Mesendoderm (in vitro differentiated cells): ENCODE results near the gene LNX2.

Source experiments
- DNase-seq: peaks from one replicate; pipeline ENCODE4 v3.0.0; 2013
- H2AK5ac ChIP-seq: 2 replicates; pipeline ENCODE4 v1.6.1; 2013; ENCODE audit warnings: low read length, inconsistent platforms
- H2BK120ac ChIP-seq: 2 replicates; pipeline ENCODE4 v1.6.1; 2013; ENCODE audit warnings: low read depth, mild to moderate bottlenecking, low read length, moderate library complexity, mixed read lengths
- H2BK15ac ChIP-seq: replicated peaks from 2 replicates; pipeline ENCODE4 v1.6.1; 2013; ENCODE audit warnings: low read depth, mild to moderate bottlenecking, moderate library complexity
- H2BK5ac ChIP-seq: 2 replicates; pipeline ENCODE4 v1.6.1; 2013; ENCODE audit warnings: low read length, inconsistent platforms
- H3K18ac ChIP-seq: 2 replicates; pipeline ENCODE4 v1.6.1; 2013; ENCODE audit warnings: mild to moderate bottlenecking, low read length, mixed read lengths
- H3K23ac ChIP-seq: one replicate; pipeline ENCODE4 v1.6.1; 2013; ENCODE audit warnings: low read length
- H3K27ac ChIP-seq: 2 replicates; pipeline ENCODE4 v1.5.1; 2013; ENCODE audit warnings: low read depth, mild to moderate bottlenecking, inconsistent platforms, low read length, moderate library complexity
- H3K27me3 ChIP-seq: 2 replicates; pipeline ENCODE4 v1.6.1; 2013; ENCODE audit warnings: low read length, control low read depth, mild to moderate bottlenecking, inconsistent platforms; ENCODE audit not compliant: insufficient read depth, poor library complexity
- H3K36me3 ChIP-seq: 2 replicates; pipeline ENCODE4 v1.6.1; 2013; ENCODE audit warnings: low read length, inconsistent platforms; ENCODE audit not compliant: control insufficient read depth, insufficient read depth
- H3K4ac ChIP-seq: one replicate; pipeline ENCODE4 v1.6.1; 2013; ENCODE audit warnings: low read depth, mild to moderate bottlenecking, low read length, moderate library complexity
- H3K4me1 ChIP-seq: 2 replicates; pipeline ENCODE4 v1.6.1; 2013; ENCODE audit warnings: low read depth, low read length, inconsistent platforms; ENCODE audit not compliant: control insufficient read depth
- H3K4me2 ChIP-seq: 2 replicates; pipeline ENCODE4 v1.6.1; 2013; ENCODE audit warnings: low read length
- H3K4me3 ChIP-seq: 2 replicates; pipeline ENCODE4 v1.5.1; 2013; ENCODE audit warnings: mild to moderate bottlenecking, low read length
- H3K56ac ChIP-seq: one replicate; pipeline ENCODE4 v1.6.1; 2013; ENCODE audit warnings: low read length
- H3K79me1 ChIP-seq: 2 replicates; pipeline ENCODE4 v1.6.1; 2013; ENCODE audit warnings: low read length, inconsistent platforms
- H3K79me2 ChIP-seq: 2 replicates; pipeline ENCODE4 v1.6.1; 2013; ENCODE audit warnings: mild to moderate bottlenecking, low read length; ENCODE audit not compliant: control insufficient read depth, insufficient read depth
- H3K9ac ChIP-seq: 2 replicates; pipeline ENCODE4 v1.6.1; 2013; ENCODE audit warnings: low read length, inconsistent platforms
- H4K5ac ChIP-seq: one replicate; pipeline ENCODE4 v1.6.1; 2013; ENCODE audit warnings: low read length
- H4K8ac ChIP-seq: one replicate; pipeline ENCODE4 v1.6.1; 2013; ENCODE audit warnings: low read depth, mild to moderate bottlenecking, control low read depth, low read length, moderate library complexity
- WGBS: extraction: QIAGEN DNeasy Blood & Tissue Kit; methylation state at CpG from one replicate; pipeline ENCODE4 v1.1.7; 2013; ENCODE audit warnings: low lambda C conversion rate, missing lambda C conversion rate; ENCODE audit not compliant: insufficient coverage; ENCODE audit errors: extremely low coverage; 5-methylcytosine and 5-hydroxymethylcytosine counted together

LNX2 gene

DNA sequence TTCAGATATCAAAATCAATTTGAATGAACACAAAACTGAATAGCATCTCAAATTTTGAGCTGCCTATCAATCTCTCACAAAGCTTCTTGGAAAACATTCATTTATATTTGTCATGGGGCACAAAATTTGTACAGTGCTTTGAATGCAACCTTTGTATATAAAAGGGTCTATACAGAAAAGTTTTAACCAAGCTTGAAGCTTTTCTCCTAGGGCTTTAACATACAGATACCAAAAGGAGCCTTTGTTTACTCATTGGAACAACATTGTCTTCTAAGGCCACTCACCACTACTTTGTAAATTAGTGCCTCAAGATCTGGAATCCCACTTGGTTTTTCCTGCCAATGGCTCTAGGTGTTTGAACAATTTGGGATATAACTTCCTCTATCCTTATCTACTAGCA lies 21.2 kb downstream of the LNX2 start:
- Histone ChIP-seq H3K18ac (no peak overlapping the region), H2BK120ac (no peak overlapping the region), H3K36me3 (no peaks in the 10 kb centered on the region), H3K4me1 (peaks cover 13% of the 10 kb centered on the region), H2AK5ac (no peak overlapping the region), H3K27ac (no peak overlapping the region), H3K79me2 (peaks cover 16% of the 10 kb centered on the region), H3K56ac (no peak overlapping the region), H3K4me2 (no peak overlapping the region), H4K5ac (no peak overlapping the region), H4K8ac (no peak overlapping the region), H2BK15ac (no peak overlapping the region), H3K23ac (no peak overlapping the region), H3K27me3 (no peaks in the 10 kb centered on the region), H3K79me1 (peaks cover 16% of the 10 kb centered on the region), H3K4me3 (no peak overlapping the region), H3K4ac (no peak overlapping the region), H2BK5ac (no peak overlapping the region), H3K9ac (no peak overlapping the region)
- DNase-seq: no peak

- H2BK120ac ChIP-seq: no peak overlapping the region
- no peak overlapping the region for H2AK5ac ChIP-seq
- no peak overlapping the region for H3K9ac ChIP-seq
- peaks cover 14% of the 10 kb centered on the region for H3K79me1 ChIP-seq
- no peak overlapping the region for H3K4me3 ChIP-seq
- no peak overlapping the region for H2BK15ac ChIP-seq
- no peaks in the 10 kb centered on the region for H3K27me3 ChIP-seq
- H3K27ac ChIP-seq: no peak overlapping the region
- peaks cover 10% of the 10 kb centered on the region for H3K79me2 ChIP-seq
- H3K56ac ChIP-seq: no peak overlapping the region
- H3K4ac ChIP-seq: no peak overlapping the region
- no peak overlapping the region for H4K5ac ChIP-seq
- no peak for DNase-seq
- H3K18ac ChIP-seq: no peak overlapping the region
- peaks cover 9% of the 10 kb centered on the region for H3K4me1 ChIP-seq
- no peak overlapping the region for H2BK5ac ChIP-seq
- WGBS: no CpG with 5 or more reads among the region's 2 CpGs
- H4K8ac ChIP-seq: no peak overlapping the region
- no peak overlapping the region for H3K23ac ChIP-seq
- no peaks in the 10 kb centered on the region for H3K36me3 ChIP-seq
- H3K4me2 ChIP-seq: no peak overlapping the region
Measured at GRCh38 chr13:27595055-27595811, 25.1 kb downstream of the LNX2 start.

GRCh38 chr13:27593267-27593666 lies 27.1 kb downstream of the LNX2 start:
- H2BK120ac ChIP-seq: no peak overlapping the region
- no peak overlapping the region for H3K56ac ChIP-seq
- H3K27me3 ChIP-seq: no peaks in the 10 kb centered on the region
- H3K79me2 ChIP-seq: peaks cover 10% of the 10 kb centered on the region
- DNase-seq: no peak
- no peak overlapping the region for H3K4me3 ChIP-seq
- no peak overlapping the region for H2BK5ac ChIP-seq
- H3K79me1 ChIP-seq: peaks cover 14% of the 10 kb centered on the region
- H3K4me2 ChIP-seq: no peak overlapping the region
- no peak overlapping the region for H2AK5ac ChIP-seq
- H4K5ac ChIP-seq: no peak overlapping the region
- 100% methylated on average over 1 of the region's 3 CpGs for WGBS
- no peak overlapping the region for H3K9ac ChIP-seq
- no peak overlapping the region for H3K23ac ChIP-seq
- no peak overlapping the region for H3K18ac ChIP-seq
- peaks cover 7% of the 10 kb centered on the region for H3K4me1 ChIP-seq
- H4K8ac ChIP-seq: no peak overlapping the region
- no peak overlapping the region for H2BK15ac ChIP-seq
- no peak overlapping the region for H3K4ac ChIP-seq
- H3K27ac ChIP-seq: no peak overlapping the region
- no peaks in the 10 kb centered on the region for H3K36me3 ChIP-seq

DNA sequence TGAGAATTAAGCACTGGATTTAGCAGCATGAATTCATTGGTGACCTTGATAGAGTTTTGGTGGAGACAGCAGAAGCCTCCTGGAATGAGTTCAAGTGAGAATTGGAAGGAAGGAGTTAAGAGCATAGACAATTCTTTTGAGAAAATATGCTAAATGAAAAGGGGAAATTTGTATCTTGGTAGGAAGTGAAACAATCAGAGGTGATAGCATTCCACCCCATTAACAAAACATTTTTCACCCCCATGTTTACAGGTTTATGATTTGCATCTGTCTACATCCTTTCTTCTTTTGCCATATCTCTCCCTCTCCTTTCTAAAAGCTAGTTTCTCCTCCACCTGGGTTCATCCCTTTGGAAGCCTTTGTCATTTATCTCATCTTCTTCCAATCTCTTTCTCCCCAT lies 27.5 kb downstream of the LNX2 start:
- H2BK5ac ChIP-seq: no peak overlapping the region
- H3K27ac ChIP-seq: no peak overlapping the region
- H3K79me1 ChIP-seq: peaks cover 14% of the 10 kb centered on the region
- no peak overlapping the region for H4K5ac ChIP-seq
- H4K8ac ChIP-seq: no peak overlapping the region
- no peak overlapping the region for H3K4me2 ChIP-seq
- H3K4me1 ChIP-seq: peaks cover 7% of the 10 kb centered on the region
- H2BK15ac ChIP-seq: no peak overlapping the region
- no peak overlapping the region for H3K9ac ChIP-seq
- no peak overlapping the region for H2BK120ac ChIP-seq
- H3K36me3 ChIP-seq: no peaks in the 10 kb centered on the region
- no peak overlapping the region for H3K56ac ChIP-seq
- no peak overlapping the region for H3K4ac ChIP-seq
- no peak overlapping the region for H3K18ac ChIP-seq
- no peak overlapping the region for H3K4me3 ChIP-seq
- no peak overlapping the region for H2AK5ac ChIP-seq
- H3K27me3 ChIP-seq: no peaks in the 10 kb centered on the region
- H3K79me2 ChIP-seq: peaks cover 10% of the 10 kb centered on the region
- DNase-seq: no peak
- H3K23ac ChIP-seq: no peak overlapping the region

- H3K4me1 ChIP-seq: no peaks in the 10 kb centered on the region
- no peak overlapping the region for H4K5ac ChIP-seq
Measured at GRCh38 chr13:27588405-27588804, 31.9 kb downstream of the LNX2 start.

GRCh38 chr13:27587095-27587746 lies 33.1 kb downstream of the LNX2 start:
- Histone ChIP-seq H3K4me3 (no peak overlapping the region), H3K27ac (no peak overlapping the region), H4K5ac (no peak overlapping the region), H3K9ac (no peak overlapping the region), H4K8ac (no peak overlapping the region), H3K23ac (no peak overlapping the region), H3K18ac (no peak overlapping the region), H3K79me1 (peaks cover 1% of the 10 kb centered on the region), H3K36me3 (no peaks in the 10 kb centered on the region), H3K4me2 (no peak overlapping the region), H3K4ac (no peak overlapping the region), H3K4me1 (no peaks in the 10 kb centered on the region), H2BK5ac (no peak overlapping the region), H2BK120ac (no peak overlapping the region), H2AK5ac (no peak overlapping the region), H3K79me2 (no peaks in the 10 kb centered on the region), H2BK15ac (no peak overlapping the region), H3K27me3 (no peaks in the 10 kb centered on the region), H3K56ac (no peak overlapping the region)
- no CpG with 5 or more reads among the region's 5 CpGs for WGBS
- no peak for DNase-seq

More at GRCh38 chr13:27588405-27588804, 31.9 kb downstream of the LNX2 start:
- H3K4ac ChIP-seq: no peak overlapping the region
- peaks cover 4% of the 10 kb centered on the region for H3K79me1 ChIP-seq
- H3K27ac ChIP-seq: no peak overlapping the region
- H2BK5ac ChIP-seq: no peak overlapping the region
- H4K8ac ChIP-seq: no peak overlapping the region
- no peak overlapping the region for H3K23ac ChIP-seq
- no peak overlapping the region for H3K18ac ChIP-seq
- no peak overlapping the region for H2BK120ac ChIP-seq
- no peaks in the 10 kb centered on the region for H3K79me2 ChIP-seq
- no peak overlapping the region for H3K4me3 ChIP-seq
- no peaks in the 10 kb centered on the region for H3K27me3 ChIP-seq
- DNase-seq: no peak
- no peaks in the 10 kb centered on the region for H3K36me3 ChIP-seq
- H2BK15ac ChIP-seq: no peak overlapping the region
- no peak overlapping the region for H3K9ac ChIP-seq
- no CpG with 5 or more reads among the region's 1 CpG for WGBS
- no peak overlapping the region for H3K4me2 ChIP-seq
- H3K56ac ChIP-seq: no peak overlapping the region
- H2AK5ac ChIP-seq: no peak overlapping the region
